ENCODE measurements around the gene EPHA4.

The EPHA4 gene

GRCh38 chr2:221494556-221494955, 77.5 kb downstream of the EPHA4 start:
- no peak overlapping the region for H3K4me3 ChIP-seq (replicated peaks in 1 of 2; ENCODE audit: low read depth in 2 of 2, low read length in 2 of 2)
- peak in 1 of 2 donors; percentile 26 for DNase-seq (ENCODE audit: low read depth in 2 of 2)
- no peak for TF ChIP-seq CTCF (IDR thresholded peaks at IDR 0.05; ENCODE audit: low read depth, low read length)

DNA sequence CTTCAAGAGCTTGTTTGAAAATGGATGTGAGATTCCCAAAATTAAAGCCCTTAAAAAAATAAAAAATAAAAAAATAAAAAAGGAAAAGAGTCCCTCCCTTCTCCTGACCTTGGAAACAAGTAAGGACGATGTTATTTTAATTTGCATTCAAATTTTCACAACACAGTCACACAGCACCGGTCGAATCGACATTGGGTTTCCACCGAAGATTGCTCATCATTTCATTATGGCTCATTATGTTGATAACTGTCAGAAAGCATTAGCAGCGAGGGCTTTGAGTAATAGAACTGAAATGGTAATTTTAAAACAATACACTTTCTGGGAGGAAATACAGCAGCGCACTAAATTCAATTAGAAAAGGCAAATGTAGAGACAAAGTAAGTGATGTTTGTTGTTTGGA, 78.7 kb downstream of the EPHA4 start:
- no peak for TF ChIP-seq CTCF (IDR thresholded peaks at IDR 0.05; ENCODE audit: low read depth, low read length)
- DNase-seq (ENCODE audit: low read depth in 2 of 2): no peak
- H3K4me3 ChIP-seq (replicated peaks in 1 of 2; ENCODE audit: low read depth in 2 of 2, low read length in 2 of 2): no peak overlapping the region

- peak; percentile 8 to 36 for DNase-seq (ENCODE audit: low read depth in 2 of 2)
- no peak for TF ChIP-seq CTCF (IDR thresholded peaks at IDR 0.05; ENCODE audit: low read depth, low read length)
- H3K4me3 ChIP-seq (replicated peaks in 1 of 2; ENCODE audit: low read depth in 2 of 2, low read length in 2 of 2): no peak overlapping the region
These were observed 79.5 kb downstream of the EPHA4 start for GRCh38 chr2:221492636-221493035.

DNA sequence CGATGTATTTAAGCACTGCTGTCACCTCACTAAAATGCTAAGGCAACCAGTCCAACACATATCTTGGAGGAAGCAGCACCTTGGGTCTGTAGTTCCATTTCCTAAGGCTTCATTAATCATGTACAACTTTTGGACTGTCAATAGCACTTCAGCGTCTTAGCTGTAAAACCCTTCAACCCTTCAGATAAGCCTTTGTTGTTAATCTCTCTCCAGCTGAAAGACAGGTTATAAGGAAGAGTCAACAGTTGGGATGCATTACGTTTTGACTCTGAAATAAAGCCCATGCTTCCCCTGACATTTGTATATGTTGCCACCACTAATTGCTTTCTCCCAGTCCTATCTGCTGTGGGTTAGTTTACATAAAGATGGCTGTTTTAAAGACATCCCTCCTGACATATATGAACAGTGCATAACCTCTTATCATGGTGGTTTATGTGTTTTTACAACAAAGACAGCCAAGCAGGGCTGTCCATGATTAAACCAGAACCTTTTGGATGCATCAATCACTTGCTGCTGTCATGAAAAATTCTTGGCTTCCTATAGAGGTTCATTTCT, 81.5 kb downstream of the EPHA4 start:
- no peak for TF ChIP-seq CTCF (IDR thresholded peaks at IDR 0.05; ENCODE audit: low read depth, low read length)
- DNase-seq (ENCODE audit: low read depth in 2 of 2): no peak
- H3K4me3 ChIP-seq (replicated peaks in 1 of 2; ENCODE audit: low read depth in 2 of 2, low read length in 2 of 2): no peak overlapping the region

DNA sequence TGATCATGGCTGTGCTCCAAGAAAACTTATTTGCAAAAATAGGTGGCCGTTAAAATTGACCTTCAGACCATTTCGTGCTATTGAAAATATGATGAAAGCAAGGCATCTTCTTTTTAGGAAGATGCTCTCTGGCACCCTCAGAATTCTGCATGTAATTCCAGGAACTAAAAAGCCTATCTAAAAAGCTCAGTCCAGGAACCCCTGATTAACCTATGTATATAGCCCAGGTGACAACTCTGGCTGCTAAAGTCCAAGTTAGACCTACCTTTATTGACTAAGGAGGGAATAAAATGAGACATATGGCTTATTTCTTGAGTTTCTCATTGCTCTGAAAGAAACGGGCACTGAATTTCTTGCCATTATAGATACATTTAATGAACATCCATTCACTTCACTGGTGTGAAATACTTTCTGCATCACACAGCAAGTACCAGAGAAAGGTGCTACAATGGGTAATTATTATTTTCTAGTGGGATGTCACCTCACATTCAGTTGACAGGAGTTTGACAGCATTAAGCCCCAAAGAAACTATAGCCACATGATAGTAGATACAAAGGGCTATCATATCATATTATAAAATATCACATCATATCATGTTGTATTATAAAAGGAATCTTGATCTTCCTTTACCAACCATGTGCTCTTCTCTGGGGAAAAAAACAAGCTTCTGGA, 83.8 kb downstream of the EPHA4 start:
- no peak for TF ChIP-seq CTCF (IDR thresholded peaks at IDR 0.05; ENCODE audit: low read depth, low read length)
- DNase-seq (ENCODE audit: low read depth in 2 of 2): no peak
- H3K4me3 ChIP-seq (replicated peaks in 1 of 2; ENCODE audit: low read depth in 2 of 2, low read length in 2 of 2): no peak overlapping the region

GRCh38 chr2:221486106-221486505, 86.0 kb downstream of the EPHA4 start:
- no peak for DNase-seq (ENCODE audit: low read depth in 2 of 2)
- TF ChIP-seq CTCF (IDR thresholded peaks at IDR 0.05; ENCODE audit: low read depth, low read length): no peak
- H3K4me3 ChIP-seq (replicated peaks in 1 of 2; ENCODE audit: low read depth in 2 of 2, low read length in 2 of 2): no peak overlapping the region

GRCh38 chr2:221485503-221485870, 86.6 kb downstream of the EPHA4 start:
- no peak for TF ChIP-seq CTCF (IDR thresholded peaks at IDR 0.05; ENCODE audit: low read depth, low read length)
- DNase-seq (ENCODE audit: low read depth in 2 of 2): no peak
- no peak overlapping the region for H3K4me3 ChIP-seq (replicated peaks in 1 of 2; ENCODE audit: low read depth in 2 of 2, low read length in 2 of 2)

Measured in cardiac fibroblast (primary cell).